NCI-H446 treated with DMSO at 0.1 percent for 48 hours (cell line): ENCODE results near the gene MYH9.

Source experiments
- DNase-seq: peaks from one replicate; lab custom pipeline; 2025; lab: John Stamatoyannopoulos, UW

MYH9 gene

GRCh38 chr22:36367479-36367878, 20.3 kb downstream of the MYH9 start:
- DNase-seq: no peak

- no peak for DNase-seq
Observed at GRCh38 chr22:36367066-36367465, 20.7 kb downstream of the MYH9 start.

DNA sequence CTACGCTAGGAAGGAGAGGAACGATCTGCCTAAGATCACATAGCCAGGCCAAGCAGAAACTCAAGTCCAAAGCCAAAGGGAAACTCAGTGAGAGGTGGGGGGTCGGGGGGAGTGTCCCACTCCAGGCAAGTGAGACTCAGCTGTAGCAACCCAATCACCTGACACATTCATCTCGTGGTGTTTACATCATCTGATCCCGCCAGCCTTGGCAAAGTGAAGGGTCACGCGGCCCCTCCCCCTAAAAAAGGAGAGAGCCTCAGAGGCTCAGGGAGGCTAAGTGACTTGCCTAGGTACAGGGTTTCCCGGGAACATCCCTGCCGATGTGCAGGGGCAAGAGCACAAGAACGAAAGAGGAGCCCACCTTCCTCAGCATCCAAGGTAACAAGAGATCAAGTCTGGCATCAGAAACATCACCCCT, 21.5 kb downstream of the MYH9 start:
- no peak for DNase-seq

GRCh38 chr22:36365020-36365411, 22.8 kb downstream of the MYH9 start:
- no peak for DNase-seq

GRCh38 chr22:36364255-36365019, 23.3 kb downstream of the MYH9 start:
- DNase-seq: no peak

DNA sequence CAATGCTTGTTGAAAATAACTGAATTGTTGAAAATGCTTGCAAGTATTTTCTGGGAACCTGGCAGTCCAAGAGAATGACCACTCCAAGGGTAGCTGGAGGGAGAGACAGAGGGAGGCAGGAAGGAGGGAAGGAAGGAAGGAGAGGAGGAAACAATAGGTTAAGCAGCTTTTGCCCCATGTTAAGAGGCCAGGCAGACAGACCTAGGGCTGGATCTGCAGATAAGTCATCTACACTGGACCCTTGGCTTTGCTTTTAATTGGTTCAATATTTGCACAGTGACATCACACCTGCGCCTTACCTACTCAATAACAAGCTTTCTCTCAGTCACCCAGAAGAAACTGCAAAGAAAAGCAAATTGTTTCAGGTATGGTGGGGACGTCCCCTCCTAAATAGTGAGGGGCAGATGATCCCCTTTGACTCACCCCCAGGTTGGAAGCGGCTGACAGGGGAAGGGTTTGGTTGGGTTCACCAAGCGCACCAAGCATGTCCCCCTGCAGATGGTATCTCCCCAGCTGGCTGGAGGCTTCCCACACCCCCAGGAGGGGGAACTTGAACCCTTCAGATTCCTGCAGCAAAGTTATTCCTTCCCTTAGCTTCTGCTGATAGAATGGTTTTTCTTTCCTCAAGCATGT, 24.3 kb downstream of the MYH9 start:
- DNase-seq: no peak

- no peak for DNase-seq
Observed at GRCh38 chr22:36362932-36363331, 24.8 kb downstream of the MYH9 start.

GRCh38 chr22:36362075-36362474, 25.7 kb downstream of the MYH9 start:
- DNase-seq: no peak

GRCh38 chr22:36360871-36361383, 26.8 kb downstream of the MYH9 start:
- DNase-seq: no peak

DNA sequence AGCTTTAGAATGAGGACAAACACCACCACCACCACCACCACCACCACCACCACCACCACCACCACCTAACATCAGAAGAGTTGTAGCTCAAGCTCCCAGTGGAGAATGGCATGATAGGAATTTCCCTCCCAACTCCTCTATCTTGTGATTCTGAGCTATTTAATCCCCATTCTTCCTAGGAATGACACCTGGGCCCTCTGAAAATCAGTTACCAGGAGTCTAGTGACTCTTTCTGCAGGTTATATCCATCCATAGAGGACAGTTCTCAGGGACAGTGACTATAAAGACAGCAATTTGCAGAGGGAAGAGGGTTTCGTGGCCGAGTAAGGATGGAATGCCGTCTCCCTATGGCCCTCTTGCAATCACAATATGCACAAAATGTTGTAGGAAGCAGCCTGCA, 27.8 kb downstream of the MYH9 start:
- no peak for DNase-seq

GRCh38 chr22:36359470-36359996, 28.2 kb downstream of the MYH9 start:
- no peak for DNase-seq

- no peak for DNase-seq
Observed at GRCh38 chr22:36358533-36359469, 29.0 kb downstream of the MYH9 start.

DNA sequence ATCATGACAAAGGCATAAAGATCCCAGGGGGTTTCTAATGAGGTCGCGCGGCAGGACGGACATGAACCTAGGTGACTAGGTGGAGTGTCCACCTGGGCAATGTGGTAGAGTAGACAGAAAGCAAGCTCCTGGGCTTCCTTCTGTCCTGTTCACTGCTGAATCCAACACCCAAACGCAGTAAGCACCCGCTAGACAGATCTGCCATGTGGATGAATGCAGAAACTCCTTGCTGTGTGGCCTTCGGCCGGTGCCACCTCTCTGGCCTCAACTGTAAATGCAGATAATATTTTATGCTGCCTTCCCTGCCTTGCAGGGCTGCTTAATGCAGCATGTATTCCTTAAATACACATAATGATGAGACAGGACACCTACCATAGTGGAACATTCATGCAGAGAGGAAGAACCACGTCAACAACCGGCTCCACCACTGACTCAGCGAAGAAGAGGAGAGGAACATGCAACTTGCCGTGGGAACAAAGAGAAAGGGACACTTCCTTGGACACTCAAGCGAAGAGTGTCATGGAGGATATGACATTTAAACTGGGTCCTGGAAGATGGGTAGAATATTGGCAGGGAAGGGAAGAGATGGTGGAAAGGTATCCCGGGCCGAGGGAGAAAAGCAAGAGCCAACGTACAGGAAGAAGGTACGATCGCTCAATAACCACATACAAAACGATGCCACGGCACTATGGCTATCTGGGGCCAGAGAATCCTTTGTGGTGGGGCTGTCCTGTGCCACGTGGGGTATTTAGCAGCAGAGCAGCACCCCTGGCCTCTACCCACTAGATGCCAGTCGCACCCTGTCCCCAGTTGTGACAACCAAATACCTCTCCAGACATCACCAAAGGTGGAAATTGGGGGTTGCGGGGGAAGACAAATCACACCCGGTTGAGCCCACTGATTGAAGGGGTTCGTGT, 30.8 kb downstream of the MYH9 start:
- no peak for DNase-seq

DNA sequence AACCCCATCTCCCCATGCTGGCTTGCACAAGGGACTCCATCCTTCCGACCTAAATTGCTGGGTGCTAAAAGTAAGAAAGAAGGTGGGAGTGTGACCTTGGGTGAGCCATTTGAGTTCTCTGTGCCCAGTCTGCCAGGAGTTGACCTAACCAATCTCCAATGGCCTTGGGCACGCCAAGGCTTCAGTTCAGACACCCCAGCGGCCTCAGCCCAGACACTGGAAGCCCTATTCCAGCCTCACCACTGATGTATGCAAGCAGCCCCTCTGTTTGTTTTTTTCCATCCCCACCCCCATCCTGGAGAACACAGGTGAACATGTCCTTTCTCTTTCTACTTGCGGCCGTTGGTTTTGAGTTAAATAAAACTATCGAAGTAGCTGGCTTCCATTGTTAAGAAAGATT, 31.9 kb downstream of the MYH9 start:
- DNase-seq: no peak

DNA sequence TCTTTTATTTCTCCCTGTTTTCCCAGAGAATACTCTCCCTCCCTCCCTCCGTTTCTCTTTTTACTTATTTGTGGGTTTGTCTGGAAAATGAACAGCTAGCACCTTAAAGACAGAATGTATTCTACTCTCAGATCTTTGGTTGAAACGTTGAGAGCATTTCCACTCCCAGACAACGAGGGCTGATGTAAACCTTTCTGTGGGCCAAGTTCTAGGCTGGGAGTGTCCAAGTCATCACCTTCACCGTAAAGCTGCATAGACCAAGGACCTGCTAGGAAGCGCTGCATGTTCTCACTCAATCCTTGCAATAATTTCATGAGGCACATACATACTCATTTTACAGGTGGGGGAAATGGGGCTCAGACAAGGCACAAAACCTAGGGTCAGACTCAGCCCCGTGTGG, 32.4 kb downstream of the MYH9 start:
- no peak for DNase-seq

DNA sequence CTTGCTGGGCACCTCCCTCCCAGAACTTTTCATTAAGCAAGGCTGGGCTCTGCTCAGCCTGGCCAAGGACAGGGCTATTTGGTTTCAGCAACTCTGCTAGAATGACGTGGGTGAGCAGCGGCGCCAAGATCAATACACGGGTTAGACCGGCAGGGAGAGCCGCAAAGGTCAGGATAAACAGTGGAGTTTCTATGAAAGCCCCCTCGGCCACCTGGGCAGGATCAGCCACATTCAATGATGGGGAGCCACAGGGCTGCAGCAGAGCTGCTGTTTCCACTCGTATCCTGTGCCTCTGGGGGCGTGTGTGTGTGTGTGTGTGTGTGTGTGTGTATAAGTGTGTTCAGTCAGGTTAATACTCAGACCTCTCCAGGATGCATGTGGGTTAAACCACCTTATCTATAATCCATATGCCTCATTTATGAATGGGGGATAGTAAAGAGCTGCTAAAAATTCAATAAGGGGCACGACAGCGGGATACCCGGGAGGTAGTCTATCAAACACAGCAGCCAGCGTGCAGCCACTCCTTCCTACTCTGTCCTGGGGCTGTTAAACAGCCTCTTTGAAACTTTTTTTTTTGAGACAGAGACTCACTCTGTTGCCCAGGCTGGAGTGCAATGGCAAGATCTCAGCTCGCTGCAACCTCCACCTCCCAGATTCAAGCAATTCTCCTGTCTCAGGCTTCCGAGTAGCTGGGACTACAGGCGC, 34.8 kb downstream of the MYH9 start:
- no peak for DNase-seq

DNA sequence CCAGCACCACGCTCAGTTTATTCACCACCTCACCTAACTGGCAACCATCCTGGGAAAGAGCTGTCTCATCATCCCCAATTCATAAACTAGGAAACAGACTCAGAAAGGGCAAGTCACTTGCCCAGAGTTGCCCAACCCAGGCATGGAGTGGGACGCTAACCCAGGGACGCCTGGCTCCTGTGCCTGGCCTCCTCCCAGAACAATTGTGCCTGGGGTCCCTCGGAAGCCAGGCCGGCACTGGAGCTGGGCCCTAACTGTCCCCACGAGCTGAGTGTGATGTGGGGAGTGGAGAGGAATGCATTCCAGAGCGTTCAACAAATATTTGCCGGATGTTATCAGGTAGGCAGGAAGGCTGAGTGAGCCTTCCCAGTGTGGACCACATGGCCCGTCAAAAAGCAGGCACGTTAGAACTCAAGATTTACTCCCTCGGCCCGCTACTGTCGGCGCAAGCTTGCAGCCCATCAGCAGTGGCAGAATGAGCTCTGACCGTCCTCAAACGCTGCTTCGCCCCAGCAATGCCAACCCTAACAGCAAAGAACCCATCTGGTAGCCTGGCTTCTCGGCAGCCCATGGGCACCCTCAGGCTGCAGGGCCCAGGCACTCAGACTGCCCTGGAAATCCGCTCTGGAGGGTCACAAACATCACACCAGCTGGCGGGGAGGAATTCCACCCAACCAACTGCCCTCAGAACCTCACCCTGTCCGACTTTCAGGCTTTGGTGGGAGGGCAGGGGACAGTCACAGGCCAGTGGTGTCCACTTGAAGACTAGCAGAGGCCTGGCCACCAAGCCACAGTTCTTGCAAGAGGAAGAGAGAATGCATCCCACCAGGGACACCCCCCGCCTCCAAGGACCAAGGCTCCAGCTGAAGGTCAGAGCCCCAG, 35.6 kb downstream of the MYH9 start:
- no peak for DNase-seq

GRCh38 chr22:36350751-36351594, 36.8 kb downstream of the MYH9 start:
- no peak for DNase-seq

GRCh38 chr22:36349726-36350125, 38.0 kb downstream of the MYH9 start:
- no peak for DNase-seq
